OCI-LY7 (cell line): ENCODE results near the gene RBMS1.

Experiments
- CTCF ChIP-seq: fragments of 200-600 bp; sonication (generic); conservative IDR thresholded peaks from 2 replicates; pipeline ENCODE4 v1.5.1; 2014; ENCODE audit warnings: mild to moderate bottlenecking, antibody characterized with exemption, low read length, moderate library complexity, mixed read lengths
- EZH2phosphoT487 ChIP-seq: fragments of 200-600 bp; sonication (generic); IDR thresholded peaks from 2 replicates; pipeline ENCODE4 v1.6.1; 2018; ENCODE audit warnings: low read depth, borderline replicate concordance, mild to moderate bottlenecking, mixed run types, antibody characterized with exemption, low read length, moderate library complexity, mixed read lengths

GRCh38 chr2:160459538-160460332 is 33.9 kb downstream of the RBMS1 start:
- TF ChIP-seq CTCF = no peak
- TF ChIP-seq EZH2phosphoT487 = no peak
